ENCODE measurements around the gene NDUFA13. TPM values are rescaled to one million over a fixed set of nuclear protein-coding genes. Genes with fewer than 3 reads are reported as not detected.

The NDUFA13 gene
- total RNA-seq, 1 donor from 2014 or later: 218 TPM

GRCh38 chr19:19533841-19534240, 17.8 kb downstream of the NDUFA13 start:
- no peak for DNase-seq
- H3K27ac ChIP-seq: no peak overlapping the region
- ATAC-seq: no peak
- H3K9me3 ChIP-seq: no peaks in the 10 kb centered on the region
- no peak for TF ChIP-seq CTCF (IDR thresholded peaks at IDR 0.05)
- intact Hi-C loops (cut with DNase I): no loop called here
- no peak overlapping the region for H3K4me3 ChIP-seq
- H3K27me3 ChIP-seq (ENCODE audit: low read depth): peaks cover 16% of the 10 kb centered on the region
- H3K36me3 ChIP-seq: peaks cover 5% of the 10 kb centered on the region
- H3K4me1 ChIP-seq: peaks cover 17% of the 10 kb centered on the region

GRCh38 chr19:19534556-19535265, 18.7 kb downstream of the NDUFA13 start:
- H3K27me3 ChIP-seq (ENCODE audit: low read depth): peaks cover 24% of the 10 kb centered on the region
- intact Hi-C loops (cut with DNase I): no loop called here
- no peaks in the 10 kb centered on the region for H3K9me3 ChIP-seq
- no peak overlapping the region for H3K27ac ChIP-seq
- no peak for TF ChIP-seq CTCF (IDR thresholded peaks at IDR 0.05)
- DNase-seq (no peak), ATAC-seq (no peak)
- H3K4me1 ChIP-seq: peaks cover 19% of the 10 kb centered on the region
- H3K36me3 ChIP-seq: no peaks in the 10 kb centered on the region
- no peak overlapping the region for H3K4me3 ChIP-seq

GRCh38 chr19:19535311-19536191, 19.5 kb downstream of the NDUFA13 start:
- intact Hi-C loops (cut with DNase I): no loop called here
- no peak for ATAC-seq
- DNase-seq: no peak
- Histone ChIP-seq H3K4me3 (no peak overlapping the region), H3K27me3 (ENCODE audit: low read depth) (peaks cover 33% of the 10 kb centered on the region), H3K36me3 (no peaks in the 10 kb centered on the region), H3K27ac (no peak overlapping the region), H3K9me3 (no peaks in the 10 kb centered on the region), H3K4me1 (peaks cover 20% of the 10 kb centered on the region)
- TF ChIP-seq CTCF (IDR thresholded peaks at IDR 0.05): no peak

GRCh38 chr19:19537075-19538048, 21.3 kb downstream of the NDUFA13 start:
- TF ChIP-seq CTCF (IDR thresholded peaks at IDR 0.05): no peak
- no peaks in the 10 kb centered on the region for H3K9me3 ChIP-seq
- H3K4me3 ChIP-seq: peak overlapping the region; percentile 37
- DNase-seq: no peak
- intact Hi-C loops (cut with DNase I): no loop called here
- H3K36me3 ChIP-seq: no peaks in the 10 kb centered on the region
- ATAC-seq: peak in 1 of 2 donors; percentile 38
- H3K4me1 ChIP-seq: peaks cover 26% of the 10 kb centered on the region
- H3K27ac ChIP-seq: no peak overlapping the region
- peaks cover 51% of the 10 kb centered on the region for H3K27me3 ChIP-seq (ENCODE audit: low read depth)
